NCI-H2171 treated with DMSO at 0.1 percent for 48 hours (cell line): ENCODE measurements around the gene CCDC187.

Experiments used
- DNase-seq: peaks from one replicate; lab custom pipeline; 2025; lab: John Stamatoyannopoulos, UW

CCDC187 gene

DNA sequence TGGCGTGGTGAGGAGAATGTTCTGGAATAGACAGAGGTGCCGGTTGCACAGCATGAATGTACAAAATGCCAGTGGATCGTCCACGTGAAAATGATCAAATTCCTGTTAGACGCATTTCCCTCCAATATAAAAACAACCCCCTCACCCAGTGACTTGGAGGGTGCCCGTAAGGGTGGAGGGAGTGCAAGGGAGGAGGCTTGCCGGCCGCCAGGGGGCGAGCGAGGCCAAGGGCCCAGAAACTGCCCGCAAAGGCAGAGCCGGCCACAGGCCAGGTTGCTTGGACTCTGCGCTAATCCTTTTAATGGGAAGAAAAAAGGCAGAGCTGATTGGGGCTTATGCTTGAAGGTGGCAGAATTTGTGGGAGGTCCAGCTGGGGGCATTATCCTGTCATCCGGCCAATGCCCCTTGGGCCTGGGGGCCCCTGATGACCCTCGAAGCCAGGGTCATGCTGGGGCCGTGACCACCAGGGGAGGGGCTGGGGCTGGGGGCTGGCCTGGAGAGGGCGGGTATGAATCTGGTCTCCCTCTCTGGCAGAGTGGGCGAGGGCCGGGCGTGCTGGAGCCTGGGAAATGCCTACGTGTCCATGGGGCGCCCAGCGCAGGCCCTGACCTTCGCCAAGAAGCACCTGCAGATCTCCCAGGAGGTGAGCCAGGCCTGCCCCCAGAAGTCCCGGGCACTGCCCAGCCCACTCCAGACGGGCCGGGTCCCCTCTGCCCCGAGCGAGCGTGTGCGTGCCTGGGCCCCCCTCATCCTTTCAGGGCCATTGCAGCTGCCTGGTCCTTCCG, 35.5 kb upstream of the CCDC187 start:
- peak; percentile 25 for DNase-seq

DNA sequence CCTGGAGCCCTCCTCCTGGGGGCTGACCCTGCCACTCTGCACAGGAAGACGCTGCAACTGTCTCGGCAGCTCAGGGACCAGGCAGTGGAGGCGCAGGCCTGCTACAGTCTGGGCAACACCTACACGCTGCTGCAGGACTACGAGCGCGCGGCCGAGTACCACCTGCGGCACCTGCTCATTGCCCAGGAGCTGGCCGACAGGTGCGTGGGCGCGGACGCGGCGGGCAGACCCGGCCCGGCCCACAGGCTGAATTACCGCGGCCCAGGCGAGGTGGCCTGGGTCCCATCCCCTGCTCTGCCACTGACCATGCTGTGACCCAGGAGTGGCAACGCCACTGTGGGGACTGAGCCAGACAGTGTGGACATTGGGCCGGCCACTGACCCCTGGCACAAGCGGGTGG, 34.6 kb upstream of the CCDC187 start:
- no peak for DNase-seq

DNA sequence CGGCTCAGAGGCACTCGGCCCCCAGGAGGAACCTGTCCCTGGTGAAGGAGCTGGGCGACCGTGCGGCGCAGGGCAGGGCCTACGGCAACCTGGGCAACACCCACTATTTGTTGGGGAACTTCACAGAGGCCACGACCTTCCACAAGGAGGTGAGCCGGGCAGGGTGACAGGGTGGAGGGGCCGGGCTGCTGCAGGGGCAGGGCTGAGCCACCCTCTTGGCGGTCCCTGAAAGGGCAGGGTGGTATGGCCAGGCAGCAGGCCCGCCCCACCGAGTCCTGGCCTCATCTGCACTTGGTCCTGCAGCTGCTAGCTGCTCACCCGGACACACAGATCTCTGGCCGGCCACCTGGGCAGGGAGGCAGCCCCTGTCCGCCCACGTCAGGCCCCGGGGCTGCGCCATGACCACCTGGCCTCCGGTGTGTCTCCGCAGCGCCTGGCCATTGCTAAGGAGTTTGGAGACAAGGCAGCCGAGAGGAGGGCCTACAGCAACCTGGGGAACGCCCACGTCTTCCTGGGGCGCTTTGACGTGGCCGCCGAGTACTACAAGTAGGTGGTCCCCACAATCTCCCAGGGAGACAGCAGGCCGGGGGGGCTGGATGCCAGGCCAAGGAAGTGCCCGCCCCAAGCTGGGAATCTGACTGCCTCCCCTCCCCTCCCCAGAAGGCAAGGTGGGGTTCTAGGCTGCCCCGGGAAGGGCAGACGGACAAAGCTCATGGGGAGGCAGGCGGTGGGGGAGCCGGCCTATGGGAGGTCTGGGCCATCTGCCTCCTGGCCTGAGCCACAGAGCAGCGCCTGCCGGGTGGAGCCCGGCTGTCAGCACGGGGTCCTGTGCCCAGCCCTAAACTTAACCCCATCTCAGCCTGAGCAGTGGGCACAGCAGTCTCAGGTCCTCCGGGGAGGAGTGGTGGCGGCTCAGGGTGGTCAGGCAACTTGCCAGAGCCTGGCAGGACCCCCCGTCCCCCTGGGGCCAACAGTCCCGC, 33.8 kb upstream of the CCDC187 start:
- DNase-seq, result no peak

DNA sequence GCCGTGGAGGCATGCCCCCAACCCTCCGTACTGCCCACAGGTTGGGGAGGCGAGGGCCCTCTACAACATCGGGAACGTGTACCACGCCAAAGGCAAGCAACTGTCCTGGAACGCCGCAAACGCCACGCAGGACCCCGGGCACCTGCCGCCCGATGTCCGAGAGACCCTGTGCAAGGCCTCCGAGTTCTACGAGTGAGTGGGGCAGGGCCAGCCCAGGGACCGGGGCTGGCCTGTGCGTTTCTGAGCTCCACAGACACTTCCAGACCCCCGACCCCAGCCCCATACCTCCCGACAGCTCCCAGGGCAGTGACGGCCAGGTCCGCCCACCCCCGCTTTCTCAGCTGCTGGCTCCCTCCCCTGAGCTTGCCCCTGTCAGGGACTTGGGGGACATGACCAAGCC, 33.0 kb upstream of the CCDC187 start:
- no peak for DNase-seq

DNA sequence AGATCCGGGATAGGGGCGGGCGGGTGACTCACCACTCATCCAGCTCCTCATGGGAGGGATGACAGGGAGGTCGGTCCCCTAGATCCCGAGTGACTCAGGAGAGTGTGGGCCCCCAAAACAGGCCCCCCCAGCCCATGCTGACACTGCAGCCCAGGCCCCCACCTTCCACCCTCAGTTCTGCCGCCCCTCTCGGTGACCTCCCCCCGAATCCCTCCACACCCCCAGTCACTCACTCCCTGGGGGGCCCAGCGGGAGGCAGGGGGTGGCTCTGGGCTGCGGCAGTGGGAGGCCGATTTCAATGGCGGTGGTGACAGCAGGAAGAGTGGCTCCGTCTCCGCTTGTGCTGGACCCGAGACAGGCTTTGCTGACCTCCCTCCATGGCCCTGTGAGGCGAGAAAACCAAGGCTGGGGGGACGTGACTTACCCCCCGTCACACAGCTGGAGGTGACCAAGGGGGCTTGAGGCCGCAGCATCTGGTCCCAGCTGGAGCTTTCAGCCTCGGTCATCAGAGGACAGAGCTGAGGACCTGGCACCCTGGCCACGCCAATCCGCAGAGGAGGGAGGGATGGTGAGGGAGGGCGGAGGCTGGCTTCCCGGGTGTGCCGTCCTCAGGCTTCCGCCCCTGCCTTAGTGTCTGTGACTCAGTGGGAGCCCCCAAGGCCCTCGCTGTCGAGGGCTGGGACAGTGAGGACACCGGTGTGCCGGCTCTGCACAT, 32.4 kb upstream of the CCDC187 start:
- DNase-seq, result no peak

DNA sequence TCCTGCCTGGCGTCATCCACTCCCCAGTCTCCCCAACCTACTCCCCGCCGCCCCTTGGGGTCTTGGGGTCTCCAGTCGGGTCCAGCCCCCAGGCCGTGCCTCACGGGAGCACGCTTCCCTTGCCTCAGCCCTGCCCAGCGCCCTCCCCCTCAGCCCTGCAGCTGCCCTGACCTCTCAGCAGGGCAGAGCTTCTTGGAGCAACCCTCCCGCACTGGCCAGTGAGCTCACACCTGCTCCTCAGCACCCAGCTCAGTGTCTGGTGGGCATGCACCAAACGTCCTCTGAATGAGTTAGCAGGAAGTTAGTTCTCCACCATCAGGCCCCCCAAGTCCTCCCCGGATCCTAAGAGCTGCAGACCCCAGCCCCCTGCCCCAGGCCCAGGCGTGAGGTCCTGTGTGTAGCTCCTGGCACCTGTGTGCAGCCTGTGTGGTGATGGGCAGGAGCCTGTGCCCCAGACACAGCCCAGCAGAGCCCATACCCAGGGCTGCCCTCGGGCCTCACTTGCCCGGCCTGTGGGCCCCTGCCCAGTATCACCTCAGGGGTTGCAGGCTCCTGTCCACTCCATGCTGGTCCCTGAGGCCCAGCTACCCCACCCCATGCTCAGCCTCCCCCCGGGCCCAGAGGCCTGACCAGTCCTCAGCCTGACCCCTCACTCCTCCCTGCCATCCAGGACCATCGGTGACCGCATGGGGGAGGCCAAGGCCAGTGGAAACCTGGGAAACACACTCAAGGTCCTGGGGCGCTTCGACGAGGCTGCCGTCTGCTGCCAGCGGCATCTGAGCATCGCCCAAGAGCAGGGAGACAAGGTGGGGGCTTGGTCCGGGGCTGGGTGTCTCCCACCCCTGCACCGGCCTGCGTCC, 31.6 kb upstream of the CCDC187 start:
- DNase-seq, result no peak

DNA sequence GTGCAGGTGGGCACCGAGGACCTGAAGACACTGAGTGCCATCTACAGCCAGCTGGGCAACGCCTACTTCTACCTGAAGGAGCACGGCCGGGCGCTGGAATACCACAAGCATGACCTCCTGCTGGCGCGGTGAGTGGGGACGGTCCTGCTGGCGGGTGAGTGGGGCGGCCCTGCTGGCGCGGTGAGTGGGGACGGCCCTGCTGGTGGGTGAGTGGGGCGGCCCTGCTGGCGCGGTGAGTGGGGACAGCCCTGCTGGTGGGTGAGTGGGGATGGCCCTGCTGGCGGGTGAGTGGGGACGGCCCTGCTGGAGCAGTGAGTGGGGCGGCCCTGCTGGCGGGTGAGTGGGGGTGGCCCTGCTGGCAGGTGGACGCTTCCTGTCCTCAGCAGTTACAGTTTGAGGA, 30.6 kb upstream of the CCDC187 start:
- no peak for DNase-seq

DNA sequence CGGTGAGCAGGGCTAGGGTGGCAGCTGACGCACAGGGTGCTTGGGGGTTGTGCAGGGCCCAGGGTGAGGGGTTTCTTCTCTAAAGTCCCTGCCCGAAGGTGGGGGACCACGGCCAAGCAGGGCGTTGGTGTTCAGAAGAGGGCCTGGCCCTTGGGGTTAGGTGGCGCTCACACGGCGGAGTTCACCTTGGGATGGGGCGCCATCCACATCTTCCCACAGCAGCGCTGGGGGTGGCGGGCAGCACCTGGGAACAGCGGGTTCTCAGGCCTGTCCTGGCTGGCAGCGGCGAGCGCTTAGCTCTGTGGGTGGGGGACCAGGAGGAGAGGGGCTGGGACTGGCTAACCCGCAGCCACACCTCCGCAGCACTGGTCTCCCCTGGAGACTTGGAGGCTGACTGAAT, 29.6 kb upstream of the CCDC187 start:
- no peak for DNase-seq

DNA sequence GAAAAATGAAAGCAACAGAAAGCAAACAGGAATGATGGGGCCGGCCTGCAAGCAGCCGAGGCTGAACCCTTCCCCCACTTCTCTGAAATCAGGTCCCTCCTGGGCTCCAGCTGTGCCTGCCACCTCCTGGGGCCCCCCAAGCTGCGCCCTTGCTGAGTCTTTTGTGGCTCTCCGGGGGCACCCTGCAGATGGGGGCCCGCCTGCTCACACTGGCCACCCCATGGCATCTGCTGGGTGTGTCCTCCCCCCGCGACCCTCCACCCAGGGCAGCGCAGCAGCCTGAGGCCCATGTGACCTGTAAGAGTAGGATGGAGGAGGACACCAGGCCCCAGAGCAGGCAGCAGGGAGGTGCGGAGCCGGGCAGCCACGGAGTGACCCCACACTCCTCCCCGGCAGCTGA, 29.2 kb upstream of the CCDC187 start:
- no peak for DNase-seq

DNA sequence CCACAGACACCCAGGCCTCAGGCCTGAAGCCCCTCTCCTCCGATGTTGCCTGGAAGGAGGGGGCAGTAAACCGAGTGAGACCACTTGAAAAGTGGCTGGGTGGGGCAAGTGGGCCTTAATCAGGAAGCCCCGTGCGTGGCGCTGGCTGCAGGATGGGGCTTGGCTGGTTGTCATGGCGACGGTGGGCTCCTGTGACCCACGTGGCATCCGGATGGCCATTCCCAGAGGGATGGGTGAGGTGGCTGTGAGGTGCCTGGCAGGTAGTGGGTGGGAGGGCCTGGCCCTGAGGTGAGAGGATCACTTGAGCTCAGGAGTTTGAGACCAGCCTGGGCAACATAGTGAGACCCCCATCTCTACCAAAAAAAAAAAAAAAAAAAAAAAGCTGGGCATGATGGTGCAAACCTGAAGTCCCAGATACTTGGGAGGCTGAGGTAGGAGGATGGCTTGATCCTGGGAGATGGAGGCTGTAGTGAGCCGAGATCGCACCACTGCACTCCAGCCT, 28.6 kb upstream of the CCDC187 start:
- no peak for DNase-seq

DNA sequence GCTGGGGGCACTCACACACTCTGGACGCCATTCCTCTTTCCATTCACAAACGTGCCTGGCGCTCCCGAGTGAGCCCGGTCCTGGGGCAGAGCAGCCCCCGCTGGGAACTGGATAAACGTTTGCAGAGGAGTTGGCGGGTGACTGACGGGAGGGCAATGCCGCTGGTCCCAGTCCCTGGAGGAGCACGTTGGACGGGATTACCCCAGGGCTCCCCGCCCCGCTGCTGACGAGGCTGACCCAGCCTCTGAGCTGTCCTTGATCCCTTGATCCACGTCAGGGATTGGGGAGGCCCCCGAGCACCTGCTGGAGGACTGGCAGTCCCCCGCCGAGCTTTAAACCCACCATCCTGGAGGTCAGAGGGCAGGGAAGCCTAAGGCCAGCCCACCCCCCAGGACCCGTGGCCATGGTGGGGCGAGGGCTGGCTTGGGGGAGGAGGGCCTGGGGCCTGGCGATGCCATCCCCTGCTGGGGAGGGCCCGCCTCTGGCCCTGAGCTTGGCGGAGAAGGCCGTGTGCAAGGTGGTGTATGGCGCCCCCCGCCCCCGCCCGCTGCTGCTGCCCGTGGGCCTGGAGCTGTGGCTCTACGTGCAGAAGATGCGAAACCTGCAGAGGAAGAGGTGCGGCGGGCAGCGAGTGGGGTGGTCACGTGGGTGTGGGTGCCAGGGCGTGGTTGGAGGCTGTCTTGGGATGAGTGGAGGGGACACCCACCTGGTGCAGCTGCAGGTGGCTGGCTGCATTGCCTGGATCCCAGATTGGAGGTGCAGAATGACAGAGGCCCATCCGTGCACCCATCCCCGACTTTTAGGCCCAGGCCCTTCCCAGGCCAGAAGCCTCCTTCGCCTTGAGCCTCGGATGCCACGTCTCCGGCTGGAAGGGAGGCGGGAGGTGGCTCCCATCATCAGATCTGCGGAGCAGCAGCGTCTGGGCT, 27.9 kb upstream of the CCDC187 start:
- DNase-seq, result no peak

DNA sequence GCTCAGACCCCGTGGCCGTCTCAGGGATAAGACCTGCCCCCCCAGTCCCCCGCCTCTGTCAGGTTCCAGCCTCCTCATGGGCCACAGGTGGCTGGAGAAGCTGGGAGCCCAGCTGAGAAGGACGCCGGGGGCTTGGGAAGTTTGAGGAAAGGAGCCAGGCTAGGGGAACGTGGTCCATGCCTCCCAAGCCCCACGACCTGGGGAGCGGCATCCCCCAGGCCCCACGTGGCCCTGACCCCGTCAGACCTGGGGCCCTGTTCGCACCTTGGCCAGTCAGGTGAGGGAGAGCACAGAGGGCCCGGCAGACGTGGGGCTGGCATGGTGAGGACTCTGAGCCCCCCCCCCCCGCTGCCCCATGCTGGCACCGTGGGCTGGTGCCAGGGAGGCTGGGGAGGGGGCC, 27.1 kb upstream of the CCDC187 start:
- DNase-seq, result no peak

DNA sequence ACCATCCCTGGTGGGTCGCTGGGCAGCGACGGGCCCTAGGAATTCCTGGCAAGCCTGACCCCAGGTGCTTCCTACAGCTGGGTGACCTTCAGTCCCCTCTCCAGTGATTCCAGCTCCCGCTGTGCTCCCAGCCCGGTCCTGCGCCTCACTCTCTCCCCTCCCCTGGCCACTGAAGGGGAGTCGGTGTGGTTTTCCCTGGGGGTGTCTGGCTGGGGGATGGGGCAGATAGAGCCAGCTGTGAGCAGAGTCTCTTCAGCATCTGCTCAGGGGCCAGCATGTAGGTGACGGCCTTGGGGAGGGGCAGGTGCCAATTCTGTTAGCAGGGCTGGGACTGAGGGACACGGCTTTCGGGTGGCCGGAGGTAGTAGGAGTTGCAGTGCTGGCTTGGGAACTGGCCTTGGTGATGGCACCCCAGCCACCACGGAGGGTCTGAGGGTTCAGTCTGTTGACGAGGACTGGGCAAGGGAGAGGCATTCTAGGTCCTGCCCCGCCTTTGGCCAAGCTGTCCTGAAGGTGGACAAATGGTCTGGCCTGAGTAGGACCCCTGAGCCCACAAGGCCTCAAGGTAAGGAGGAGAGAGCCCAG, 26.6 kb upstream of the CCDC187 start:
- no peak for DNase-seq

DNA sequence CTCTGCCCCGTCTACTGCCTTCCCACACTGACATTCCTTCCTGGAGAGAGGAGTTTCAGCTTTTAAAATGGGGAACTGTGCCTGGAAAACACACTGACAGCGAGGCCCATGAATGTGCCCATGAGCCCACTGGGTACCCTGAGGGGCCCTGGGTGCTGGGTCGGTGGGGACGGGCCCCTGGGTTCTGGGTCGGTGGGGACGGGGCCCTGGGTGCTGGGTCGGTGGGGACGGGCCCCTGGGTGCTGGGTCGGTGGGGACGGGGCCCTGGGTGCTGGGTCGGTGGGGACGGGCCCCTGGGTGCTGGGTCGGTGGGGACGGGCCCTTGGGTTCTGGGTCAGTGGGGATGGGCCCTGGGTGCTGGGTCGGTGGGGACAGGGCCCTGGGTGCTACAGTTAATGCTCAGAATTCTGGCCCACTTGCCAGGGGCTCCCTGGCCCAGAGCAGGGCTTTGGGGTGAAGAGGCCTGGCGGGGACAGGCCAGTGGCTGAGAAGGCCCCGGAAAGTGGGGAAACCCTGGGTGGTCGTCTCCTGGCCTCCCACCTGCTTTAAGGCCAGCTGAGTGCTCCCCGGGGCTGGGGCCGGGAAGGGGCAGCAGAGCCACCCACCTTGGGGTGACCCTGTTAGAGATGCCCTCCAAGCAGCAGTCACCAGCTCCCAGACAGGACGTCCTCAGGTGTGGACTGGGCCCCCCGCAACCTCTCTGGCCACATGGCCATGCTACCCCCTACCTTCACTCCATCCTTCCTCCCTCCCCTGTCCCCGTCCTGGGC, 25.9 kb upstream of the CCDC187 start:
- no peak for DNase-seq

DNA sequence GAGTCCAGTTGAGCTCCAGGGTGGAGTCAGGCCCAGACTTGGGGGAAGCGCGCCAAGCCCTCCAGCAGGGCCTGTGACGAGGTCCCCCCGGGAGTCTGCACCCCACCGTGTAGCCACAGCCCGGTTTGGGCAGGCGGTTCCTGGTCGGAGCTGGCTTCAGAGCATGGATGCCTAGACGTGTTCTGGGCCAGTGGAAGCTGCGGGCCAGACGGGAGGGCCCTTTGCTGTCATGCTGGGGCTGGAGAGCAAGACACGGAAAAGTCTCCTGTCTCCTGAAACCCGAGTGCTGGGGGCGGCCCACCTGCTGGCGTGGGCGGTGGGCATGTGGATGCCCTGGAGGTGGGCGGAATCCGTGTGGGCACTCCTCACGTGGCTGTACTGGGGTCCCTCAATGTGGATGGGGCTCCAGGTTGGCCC, 25.3 kb upstream of the CCDC187 start:
- DNase-seq, result no peak

DNA sequence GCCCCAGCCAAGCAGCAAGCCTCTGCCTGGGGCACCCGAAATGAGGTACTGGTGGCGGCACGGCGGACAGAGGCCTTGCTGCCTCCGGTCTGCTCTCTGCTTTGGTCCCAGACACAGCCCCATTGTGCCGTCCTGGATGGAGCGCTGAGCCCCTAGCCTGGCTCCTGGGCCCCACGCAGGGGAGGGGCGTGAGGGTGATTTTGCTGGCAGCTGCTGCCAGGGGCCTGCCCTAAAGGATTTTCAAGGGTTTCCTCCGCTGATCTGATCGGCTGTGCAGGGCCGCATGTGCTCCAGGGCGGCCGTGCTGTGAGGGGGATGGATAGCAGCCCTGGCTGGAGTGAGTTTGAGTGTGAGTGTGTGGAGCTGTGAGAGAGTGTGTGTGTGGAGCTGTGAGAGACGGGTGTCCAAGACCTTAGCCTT, 24.7 kb upstream of the CCDC187 start:
- DNase-seq, result peak; percentile 36

DNA sequence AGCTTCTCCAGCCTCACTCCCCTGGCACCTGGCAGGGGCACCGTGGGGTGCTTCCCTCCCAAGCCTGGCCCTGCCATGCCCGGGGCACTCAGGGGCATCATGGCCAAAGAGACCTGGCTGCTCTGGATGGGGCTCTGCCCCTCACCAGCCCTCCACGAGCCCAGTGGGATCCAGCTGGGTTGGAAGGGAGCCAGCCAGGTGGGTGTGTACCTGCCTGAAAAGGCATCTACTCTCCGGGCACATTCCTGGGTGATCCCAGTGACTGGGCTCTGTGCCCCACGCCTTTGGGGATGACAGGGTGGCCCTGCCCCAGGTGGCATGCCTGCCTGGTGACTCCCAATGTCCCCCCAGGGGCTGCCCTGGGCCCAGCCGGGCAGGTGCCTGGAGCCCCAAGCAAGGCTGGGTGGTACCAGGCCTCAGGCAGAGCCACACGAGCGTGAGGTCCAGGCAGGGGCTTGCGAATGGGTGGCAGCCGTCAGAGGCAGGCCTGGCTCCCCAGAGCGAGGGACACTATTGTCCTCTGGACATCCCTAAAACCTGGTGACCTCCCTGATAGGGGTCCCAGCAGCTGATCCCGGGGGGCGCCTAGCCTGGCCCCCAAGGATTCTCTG, 24.2 kb upstream of the CCDC187 start:
- peak; percentile 44 for DNase-seq

DNA sequence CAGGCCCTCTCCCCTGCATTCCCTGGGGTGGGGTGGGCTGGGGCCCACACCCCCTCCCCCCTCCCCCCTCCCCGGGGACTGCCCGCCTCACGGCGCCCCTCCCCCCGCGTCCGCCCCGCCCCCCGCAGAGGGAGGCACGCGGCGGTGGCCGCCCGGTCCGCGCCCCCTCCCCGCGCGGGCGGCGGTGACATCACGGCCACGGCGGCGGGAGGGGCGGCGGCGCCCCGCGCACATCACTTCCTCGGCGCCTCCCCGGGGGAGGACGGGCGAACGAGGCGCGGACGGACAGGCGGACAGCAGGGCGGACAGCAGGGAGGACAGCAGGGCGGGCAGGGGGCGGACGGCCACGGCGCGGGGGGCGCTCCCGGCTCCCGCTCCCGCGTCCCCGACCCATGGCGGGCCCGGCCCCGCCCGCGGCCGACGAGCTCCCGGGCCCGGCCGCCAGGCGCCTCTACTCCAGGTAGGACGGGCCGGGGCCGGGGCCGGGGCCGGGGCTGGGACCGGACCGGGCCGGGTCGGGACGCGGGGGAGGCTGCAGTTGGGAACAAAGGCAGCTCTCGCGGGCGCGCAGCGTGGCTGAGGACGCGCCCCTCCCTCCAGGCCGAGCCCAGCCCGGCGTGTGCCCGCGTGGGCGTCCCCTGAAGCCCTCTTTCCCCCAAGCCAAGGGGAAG, 23.5 kb upstream of the CCDC187 start, which contains the start of gene GPSM1:
TSS of gene GPSM1 (plus strand) at position 236 of the 671 bp plus-strand sequence. CDS start at position 393, 157 bp downstream.
- peak; percentile 39 for DNase-seq
